K562 (cell line): ENCODE measurements around the gene PRMT5. TPM values are rescaled to one million over a fixed set of nuclear protein-coding genes. Genes with fewer than 3 reads are reported as not detected.

Source experiments
- CREBBP ChIP-seq: IDR thresholded peaks from one replicate; pipeline ENCODE4 v1.6.1; 2012; ENCODE audit warnings: low read depth, mild to moderate bottlenecking, control low read depth, inconsistent platforms, low read length
- PHB ChIP-seq: fragments of 250-450 bp; sonication (Bioruptor Pico); IDR thresholded peaks from 2 replicates; pipeline ENCODE4 v1.5.0; 2021
- RB1 ChIP-seq: fragments of 450-650 bp; IDR thresholded peaks from 2 replicates; pipeline ENCODE4 v1.6.1; 2017; ENCODE audit warnings: low read depth, mild to moderate bottlenecking
- SNIP1 ChIP-seq: fragments of 450-650 bp; IDR thresholded peaks from 2 replicates; pipeline ENCODE4 v1.7.1; 2017; ENCODE audit warnings: low read depth, mild to moderate bottlenecking
- ZBTB5 ChIP-seq: fragments of 450-650 bp; IDR thresholded peaks from 2 replicates; pipeline ENCODE4 v1.6.1; 2017; ENCODE audit warnings: antibody characterized with exemption
- ZBTB7A ChIP-seq: IDR thresholded peaks from 2 replicates; pipeline ENCODE4 v1.6.1; 2011; ENCODE audit warnings: low read depth, mild to moderate bottlenecking, low read length, moderate library complexity, borderline replicate concordance; ENCODE audit not compliant: control insufficient read depth
- ZFPM2 ChIP-seq: fragments of 250-450 bp; sonication (Bioruptor Pico); IDR thresholded peaks from 2 replicates; pipeline ENCODE4 v1.5.1; 2022; ENCODE audit warnings: mild to moderate bottlenecking
- ZNF518B ChIP-seq: fragments of 250-450 bp; sonication (Bioruptor Pico); IDR thresholded peaks from 2 replicates; pipeline ENCODE4 v1.5.0; 2021; ENCODE audit warnings: mild to moderate bottlenecking, moderate library complexity
- ZNF707 ChIP-seq: fragments of 250-450 bp; sonication (Bioruptor Pico); conservative IDR thresholded peaks from 2 replicates; pipeline ENCODE4 v1.8.0; 2022; ENCODE audit warnings: inconsistent platforms, mild to moderate bottlenecking, moderate library complexity
- ZNF79 ChIP-seq: fragments of 250-450 bp; sonication (Bioruptor Pico); IDR thresholded peaks from 2 replicates; pipeline ENCODE4 v1.4.0; 2020; ENCODE audit warnings: low read depth, mild to moderate bottlenecking, moderate library complexity
- polyA plus RNA-seq, 8 experiments: library from polyadenylated mRNA; depleted of rRNA in 4 of 8; stranded (reverse) in 5 of 8; unstranded in 3 of 8; fragments of >200 nt; fragmentation: Nextera tagmentation in 2 of 8; fragmentation: Illumina TruSeq in 1 of 8; extraction: Ambion mirVana in 2 of 8; extraction: Trizol in 1 of 8; gene quantifications; 2 replicates each; pipeline versions ENCODE4 v1.2.1 to v1.2.3, GENCODE V29; 2011 to 2014; ENCODE audit warnings: inconsistent platforms in 1 of 8, missing spikeins in 1 of 8
- total RNA-seq, 7 experiments: library from RNA; depleted of rRNA in 6 of 7; stranded (reverse); fragments of >200 nt in 6 of 7; fragmentation: Illumina TruSeq in 2 of 7; extraction: Trizol in 2 of 7; gene quantifications; 2 replicates each; pipeline versions ENCODE4 v1.2.1 to v1.2.3, GENCODE V29; 2011 to 2021; ENCODE audit warnings: low replicate concordance in 1 of 7
- TF ChIP-seq, protein P1 (sequence below): IDR thresholded peaks from 2 replicates; pipeline ENCODE4 v1.6.1; 2014; ENCODE audit warnings: antibody characterized with exemption
- TF ChIP-seq, protein P2 (sequence below): fragments of 450-650 bp; IDR thresholded peaks from one replicate; pipeline ENCODE4 v1.6.1; 2018; ENCODE audit warnings: mild to moderate bottlenecking, moderate library complexity; ENCODE audit not compliant: partially characterized antibody

PRMT5 gene
- total and polyA plus RNA-seq, 9 of the 15 experiments (the other 6 are each of a cell fraction or from before 2014, with no cell fraction given): 114 to 552 (median 222) TPM

GRCh38 chr14:22918804-22919600 is 10.2 kb downstream of the PRMT5 start, which contains the start of gene RBM23 (continued):
- TF ChIP-seq ZNF518B: no peak
- TF ChIP-seq, protein P1, sequence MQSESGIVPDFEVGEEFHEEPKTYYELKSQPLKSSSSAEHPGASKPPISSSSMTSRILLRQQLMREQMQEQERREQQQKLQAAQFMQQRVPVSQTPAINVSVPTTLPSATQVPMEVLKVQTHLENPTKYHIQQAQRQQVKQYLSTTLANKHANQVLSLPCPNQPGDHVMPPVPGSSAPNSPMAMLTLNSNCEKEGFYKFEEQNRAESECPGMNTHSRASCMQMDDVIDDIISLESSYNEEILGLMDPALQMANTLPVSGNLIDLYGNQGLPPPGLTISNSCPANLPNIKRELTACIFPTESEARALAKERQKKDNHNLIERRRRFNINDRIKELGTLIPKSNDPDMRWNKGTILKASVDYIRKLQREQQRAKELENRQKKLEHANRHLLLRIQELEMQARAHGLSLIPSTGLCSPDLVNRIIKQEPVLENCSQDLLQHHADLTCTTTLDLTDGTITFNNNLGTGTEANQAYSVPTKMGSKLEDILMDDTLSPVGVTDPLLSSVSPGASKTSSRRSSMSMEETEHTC: no peak
- no peak for TF ChIP-seq PHB (CRISPR knock-in tag)
- no peak for TF ChIP-seq CREBBP
- TF ChIP-seq RB1: peak; percentile 88
- TF ChIP-seq SNIP1: no peak
- TF ChIP-seq ZBTB7A: no peak
- TF ChIP-seq ZNF79 (CRISPR knock-in tag): no peak
- TF ChIP-seq ZFPM2 (CRISPR knock-in tag): no peak
- no peak for TF ChIP-seq ZBTB5
- TF ChIP-seq ZNF707 (CRISPR knock-in tag): peak; percentile 96
- TF ChIP-seq, protein P2, sequence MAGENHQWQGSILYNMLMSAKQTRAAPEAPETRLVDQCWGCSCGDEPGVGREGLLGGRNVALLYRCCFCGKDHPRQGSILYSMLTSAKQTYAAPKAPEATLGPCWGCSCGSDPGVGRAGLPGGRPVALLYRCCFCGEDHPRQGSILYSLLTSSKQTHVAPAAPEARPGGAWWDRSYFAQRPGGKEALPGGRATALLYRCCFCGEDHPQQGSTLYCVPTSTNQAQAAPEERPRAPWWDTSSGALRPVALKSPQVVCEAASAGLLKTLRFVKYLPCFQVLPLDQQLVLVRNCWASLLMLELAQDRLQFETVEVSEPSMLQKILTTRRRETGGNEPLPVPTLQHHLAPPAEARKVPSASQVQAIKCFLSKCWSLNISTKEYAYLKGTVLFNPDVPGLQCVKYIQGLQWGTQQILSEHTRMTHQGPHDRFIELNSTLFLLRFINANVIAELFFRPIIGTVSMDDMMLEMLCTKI: no peak
